Activated CD4-positive, alpha-beta T cell treated with anti-CD3 and anti-CD28 coated beads, Interleukin-2, amount 50 U/mL, for 24 hours (primary cell): ENCODE results near the gene SFI1.
"Not testable (repeated sequence)": the region's sequence is repeated elsewhere in the genome, so short reads cannot be mapped to it uniquely, and the experiment has no call there.

Experiments
- DNase-seq, 2 donors: peaks; one replicate each; pipeline ENCODE4 v3.0.0-alpha.2; 2020; ENCODE audit warnings: low read depth in 1 of 2, low spot score in 1 of 2

Gene SFI1

GRCh38 chr22:31586137-31586920 lies 90.0 kb downstream of the SFI1 start:
- no peak for DNase-seq

- no peak for DNase-seq
Measured at GRCh38 chr22:31588970-31589675, 92.8 kb downstream of the SFI1 start.

GRCh38 chr22:31590161-31590560 lies 93.8 kb downstream of the SFI1 start:
- DNase-seq = not testable (repeated sequence)

GRCh38 chr22:31595271-31595670 lies 98.9 kb downstream of the SFI1 start:
- DNase-seq = no peak

GRCh38 chr22:31602259-31602952 lies 106.1 kb downstream of the SFI1 start:
- DNase-seq = no peak

GRCh38 chr22:31603081-31603525 lies 106.8 kb downstream of the SFI1 start:
- DNase-seq = no peak

GRCh38 chr22:31603574-31603973 lies 107.2 kb downstream of the SFI1 start:
- no peak for DNase-seq

GRCh38 chr22:31604137-31604705 lies 107.9 kb downstream of the SFI1 start:
- DNase-seq = no peak

- DNase-seq = no peak
Measured at GRCh38 chr22:31604746-31605705, 108.7 kb downstream of the SFI1 start.

- no peak for DNase-seq
Measured at GRCh38 chr22:31605851-31606585, 109.7 kb downstream of the SFI1 start.

- no peak for DNase-seq
Measured at GRCh38 chr22:31607696-31608095, 111.4 kb downstream of the SFI1 start.

GRCh38 chr22:31609716-31610115 lies 113.4 kb downstream of the SFI1 start:
- DNase-seq = no peak

- no peak for DNase-seq
Measured at GRCh38 chr22:31610611-31611010, 114.3 kb downstream of the SFI1 start.

GRCh38 chr22:31611061-31611760 lies 114.9 kb downstream of the SFI1 start:
- no peak for DNase-seq

GRCh38 chr22:31612891-31613285 lies 116.6 kb downstream of the SFI1 start:
- DNase-seq = no peak

- DNase-seq = no peak
Measured at GRCh38 chr22:31613286-31613903, 117.1 kb downstream of the SFI1 start.

GRCh38 chr22:31613904-31614296 lies 117.6 kb downstream of the SFI1 start:
- no peak for DNase-seq

GRCh38 chr22:31614781-31615490 lies 118.6 kb downstream of the SFI1 start:
- no peak for DNase-seq
